OCI-LY1 (cell line): ENCODE data around the gene ATP2B2.

ENCODE experiments used
- H2AFZ ChIP-seq: fragments of 200-600 bp; sonication (generic), shearing (Covaris generic); 2 replicates; pipeline ENCODE4 v1.6.0; 2014; ENCODE audit warnings: antibody characterized with exemption, mild to moderate bottlenecking, low read length
- H3F3A ChIP-seq: fragments of 200-600 bp; sonication (generic), shearing (Covaris generic); 2 replicates; pipeline ENCODE4 v1.6.0; 2014; ENCODE audit warnings: mild to moderate bottlenecking, antibody characterized with exemption, low read length, moderate library complexity; ENCODE audit not compliant: insufficient read depth
- H3K27ac ChIP-seq: fragments of 200-600 bp; sonication (generic); 2 replicates; pipeline ENCODE4 v1.5.1; 2014; ENCODE audit warnings: low read length, mixed run types, mild to moderate bottlenecking, low read depth; ENCODE audit not compliant: poor library complexity, severe bottlenecking
- H3K27me3 ChIP-seq: fragments of 200-600 bp; sonication (generic); 2 replicates; pipeline ENCODE4 v1.6.0; 2014; ENCODE audit warnings: antibody characterized with exemption, mild to moderate bottlenecking, low read length, moderate library complexity; ENCODE audit not compliant: insufficient read depth
- H3K36me3 ChIP-seq: fragments of 200-600 bp; sonication (generic); 2 replicates; pipeline ENCODE4 v1.6.1; 2014; ENCODE audit warnings: mild to moderate bottlenecking, antibody characterized with exemption, low read length, moderate library complexity, mixed read lengths; ENCODE audit not compliant: insufficient read depth
- H3K4me1 ChIP-seq: fragments of 200-600 bp; sonication (generic); 2 replicates; pipeline ENCODE4 v1.5.1; 2014; ENCODE audit warnings: mild to moderate bottlenecking, low read length, moderate library complexity; ENCODE audit not compliant: insufficient read depth, severe bottlenecking
- H3K4me2 ChIP-seq: fragments of 200-600 bp; sonication (generic), shearing (Covaris generic); 2 replicates; pipeline ENCODE4 v1.6.1; 2014; ENCODE audit warnings: low read length
- H3K4me3 ChIP-seq: fragments of 200-600 bp; sonication (generic); 2 replicates; pipeline ENCODE4 v1.5.1; 2014; ENCODE audit warnings: low read length, low read depth, mild to moderate bottlenecking, mixed read lengths; ENCODE audit not compliant: poor library complexity, severe bottlenecking
- H3K79me2 ChIP-seq: fragments of 200-600 bp; shearing (Covaris generic); 2 replicates; pipeline ENCODE4 v1.6.1; 2016; ENCODE audit warnings: mixed run types, low read length, mixed read lengths; ENCODE audit not compliant: insufficient read depth
- H3K9ac ChIP-seq: fragments of 200-600 bp; sonication (generic), shearing (Covaris generic); 2 replicates; pipeline ENCODE4 v1.6.1; 2014; ENCODE audit warnings: mild to moderate bottlenecking, low read length, mixed read lengths
- H3K9me2 ChIP-seq: fragments of 200-600 bp; sonication (generic), shearing (Covaris generic); 2 replicates; pipeline ENCODE4 v1.6.1; 2014; ENCODE audit warnings: low read depth, mild to moderate bottlenecking, low read length, mixed read lengths
- H3K9me3 ChIP-seq: fragments of 200-600 bp; shearing (Covaris generic); 2 replicates; pipeline ENCODE4 v1.6.1; 2014; ENCODE audit warnings: low read length, mixed read lengths
- H4K20me1 ChIP-seq: fragments of 200-600 bp; sonication (generic), shearing (Covaris generic); 2 replicates; pipeline ENCODE4 v1.6.0; 2016; ENCODE audit warnings: mild to moderate bottlenecking, low read length; ENCODE audit not compliant: insufficient read depth
- EZH2 ChIP-seq: fragments of 200-600 bp; sonication (generic), shearing (Covaris generic); IDR thresholded peaks from 2 replicates; pipeline ENCODE4 v1.8.0; 2017; ENCODE audit warnings: borderline replicate concordance, mixed run types, mild to moderate bottlenecking, antibody characterized with exemption, low read length, moderate library complexity, mixed read lengths
- TF ChIP-seq, protein P1 (sequence below): fragments of 200-600 bp; sonication (generic), shearing (Covaris generic); IDR thresholded peaks from 2 replicates; pipeline ENCODE4 v1.5.1; 2017; ENCODE audit warnings: mild to moderate bottlenecking, antibody characterized with exemption, low read length, moderate library complexity, mixed read lengths

Gene ATP2B2

DNA sequence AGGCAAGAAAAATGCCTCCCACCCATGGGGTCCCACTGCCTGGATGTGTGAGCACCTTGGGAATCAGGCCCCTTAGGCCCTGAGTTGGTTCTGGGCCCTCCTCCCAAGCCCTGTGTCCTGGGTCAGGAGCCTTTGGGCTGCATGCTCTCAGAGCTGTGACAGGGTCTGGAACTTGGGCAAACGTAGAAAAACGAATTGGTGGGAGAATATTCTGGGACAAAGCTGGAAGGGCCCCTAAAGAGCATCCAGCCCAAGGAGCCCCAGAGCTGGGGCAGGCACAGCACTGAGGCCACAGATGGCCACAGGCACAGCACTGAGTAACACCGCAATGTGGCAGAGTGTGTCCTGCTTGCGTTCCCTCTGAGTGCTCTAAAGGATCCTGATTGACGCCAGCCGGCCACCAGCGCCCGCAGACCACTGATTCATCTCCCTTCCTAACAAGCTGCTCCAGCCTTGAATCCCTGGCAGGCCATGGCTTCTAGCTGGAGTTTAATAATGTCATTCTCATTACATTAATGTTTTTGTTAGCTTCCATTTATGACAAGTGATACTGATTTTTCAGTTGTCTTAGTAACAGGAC lies 165.9 kb downstream of the ATP2B2 start:
- Histone ChIP-seq H2AFZ (no peak overlapping the region), H3K9ac (no peak overlapping the region), H3F3A (no peaks in the 10 kb centered on the region), H3K79me2 (no peaks in the 10 kb centered on the region), H3K27ac (no peak overlapping the region), H4K20me1 (no peaks in the 10 kb centered on the region), H3K36me3 (no peaks in the 10 kb centered on the region), H3K4me3 (no peak overlapping the region), H3K4me1 (no peaks in the 10 kb centered on the region), H3K4me2 (no peak overlapping the region), H3K27me3 (peaks cover 10% of the 10 kb centered on the region), H3K9me3 (no peaks in the 10 kb centered on the region), H3K9me2 (no peaks in the 10 kb centered on the region)
- no peak for TF ChIP-seq EZH2

DNA sequence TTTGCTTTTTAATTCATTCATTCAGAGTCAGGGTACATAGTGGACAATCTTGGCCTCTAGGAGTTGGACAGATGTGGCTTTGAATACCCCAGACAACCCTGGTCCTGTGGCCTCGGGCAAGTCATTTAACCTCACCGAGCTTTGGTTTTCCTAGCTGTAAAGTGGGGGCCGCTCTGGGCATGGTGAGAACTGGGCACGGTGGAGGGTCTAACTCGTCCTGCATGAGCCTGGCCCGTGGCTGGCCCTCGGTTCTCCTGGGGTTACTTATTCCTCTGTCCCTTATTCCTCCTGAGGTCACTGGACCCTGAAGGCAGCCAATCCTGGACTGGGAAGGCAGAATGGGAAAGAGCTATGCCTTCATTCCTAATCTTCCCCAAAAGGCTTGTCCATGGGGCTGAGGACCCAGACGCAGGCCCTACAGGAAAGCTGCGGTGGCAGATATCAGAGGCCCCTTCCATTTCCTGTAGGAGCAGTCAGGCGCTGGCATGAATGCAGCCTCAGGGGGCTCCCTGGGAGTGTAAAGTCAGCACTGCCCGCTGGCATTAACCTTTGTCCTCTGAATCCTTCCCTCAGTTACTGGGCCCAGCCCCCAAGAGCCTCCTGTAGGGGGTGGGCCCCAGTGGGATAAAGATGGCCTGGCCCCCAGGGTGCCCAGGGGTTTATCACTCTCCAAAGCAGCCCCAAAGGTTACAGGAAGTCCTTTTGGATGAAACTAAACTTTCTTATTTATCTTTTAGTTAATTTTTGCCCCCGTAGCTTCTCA lies 166.6 kb downstream of the ATP2B2 start:
- H3F3A ChIP-seq = no peaks in the 10 kb centered on the region
- H3K4me1 ChIP-seq = no peaks in the 10 kb centered on the region
- H3K9ac ChIP-seq = no peak overlapping the region
- H2AFZ ChIP-seq = no peak overlapping the region
- H3K9me2 ChIP-seq = no peaks in the 10 kb centered on the region
- no peaks in the 10 kb centered on the region for H3K79me2 ChIP-seq
- H3K4me3 ChIP-seq = no peak overlapping the region
- H3K4me2 ChIP-seq = no peak overlapping the region
- TF ChIP-seq, protein P1, sequence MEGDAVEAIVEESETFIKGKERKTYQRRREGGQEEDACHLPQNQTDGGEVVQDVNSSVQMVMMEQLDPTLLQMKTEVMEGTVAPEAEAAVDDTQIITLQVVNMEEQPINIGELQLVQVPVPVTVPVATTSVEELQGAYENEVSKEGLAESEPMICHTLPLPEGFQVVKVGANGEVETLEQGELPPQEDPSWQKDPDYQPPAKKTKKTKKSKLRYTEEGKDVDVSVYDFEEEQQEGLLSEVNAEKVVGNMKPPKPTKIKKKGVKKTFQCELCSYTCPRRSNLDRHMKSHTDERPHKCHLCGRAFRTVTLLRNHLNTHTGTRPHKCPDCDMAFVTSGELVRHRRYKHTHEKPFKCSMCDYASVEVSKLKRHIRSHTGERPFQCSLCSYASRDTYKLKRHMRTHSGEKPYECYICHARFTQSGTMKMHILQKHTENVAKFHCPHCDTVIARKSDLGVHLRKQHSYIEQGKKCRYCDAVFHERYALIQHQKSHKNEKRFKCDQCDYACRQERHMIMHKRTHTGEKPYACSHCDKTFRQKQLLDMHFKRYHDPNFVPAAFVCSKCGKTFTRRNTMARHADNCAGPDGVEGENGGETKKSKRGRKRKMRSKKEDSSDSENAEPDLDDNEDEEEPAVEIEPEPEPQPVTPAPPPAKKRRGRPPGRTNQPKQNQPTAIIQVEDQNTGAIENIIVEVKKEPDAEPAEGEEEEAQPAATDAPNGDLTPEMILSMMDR = no peak
- TF ChIP-seq EZH2 = no peak
- peaks cover 10% of the 10 kb centered on the region for H3K27me3 ChIP-seq
- H3K27ac ChIP-seq = no peak overlapping the region
- no peaks in the 10 kb centered on the region for H4K20me1 ChIP-seq
- no peaks in the 10 kb centered on the region for H3K36me3 ChIP-seq
- H3K9me3 ChIP-seq = no peaks in the 10 kb centered on the region

DNA sequence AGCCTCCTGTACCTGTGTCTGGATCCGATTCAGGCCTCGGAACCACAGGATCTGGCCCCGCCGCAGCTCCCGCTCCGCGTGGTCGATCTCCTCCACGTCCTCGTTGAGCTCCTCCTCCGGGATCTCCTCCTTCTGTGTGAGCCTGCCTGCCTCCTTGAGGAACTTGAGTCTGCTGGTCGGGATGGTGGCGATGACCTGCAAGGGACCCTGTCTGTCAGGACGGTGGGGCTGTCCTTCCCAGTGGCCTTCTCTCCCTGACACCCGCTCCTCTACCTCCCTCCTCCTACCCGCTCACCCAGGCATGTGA lies 167.3 kb downstream of the ATP2B2 start:
- Histone ChIP-seq H3K4me2 (no peak overlapping the region), H3K4me3 (no peak overlapping the region), H3K79me2 (no peaks in the 10 kb centered on the region)

More for the DNA sequence above, 167.3 kb downstream of the ATP2B2 start:
- no peak overlapping the region for H2AFZ ChIP-seq
- H3K9me3 ChIP-seq = no peaks in the 10 kb centered on the region
- no peak overlapping the region for H3K27ac ChIP-seq
- no peaks in the 10 kb centered on the region for H3K36me3 ChIP-seq
- no peaks in the 10 kb centered on the region for H3K9me2 ChIP-seq
- peaks cover 10% of the 10 kb centered on the region for H3K27me3 ChIP-seq
- H3F3A ChIP-seq = no peaks in the 10 kb centered on the region
- no peak overlapping the region for H3K9ac ChIP-seq
- no peak for TF ChIP-seq EZH2
- TF ChIP-seq, protein P1 = no peak
- no peaks in the 10 kb centered on the region for H4K20me1 ChIP-seq
- no peaks in the 10 kb centered on the region for H3K4me1 ChIP-seq
